ENCODE results near the gene ANO10. TPM values are rescaled to one million over a fixed set of nuclear protein-coding genes. Genes with fewer than 3 reads are reported as not detected.

ANO10 gene
- total and polyA plus RNA-seq, 2 of the 8 experiments (the other 6 are each of a cell fraction or from before 2014, with no cell fraction given): 38.0 to 53.2 TPM

- TF ChIP-seq EZH2 (IDR thresholded peaks at IDR 0.05; ENCODE audit: low read depth, low read length, severe bottlenecking) (no peak), KDM4A (IDR thresholded peaks at IDR 0.05; ENCODE audit: low read depth, low read length, severe bottlenecking) (no peak), CHD1 (IDR thresholded peaks at IDR 0.05; ENCODE audit: low read depth, low read length) (no peak), JUN (IDR thresholded peaks at IDR 0.05; ENCODE audit: low read depth, low read length) (no peak), BACH1 (IDR thresholded peaks at IDR 0.05; ENCODE audit: low read length) (no peak)
Measured at GRCh38 chr3:43609406-43609805, 12.4 kb downstream of the ANO10 start.

More at GRCh38 chr3:43609406-43609805, 12.4 kb downstream of the ANO10 start:
- Histone ChIP-seq H2BK12ac (ENCODE audit: low read depth, low read length) (no peak overlapping the region), H3K9me3 (ENCODE audit: insufficient read depth in 2 of 2, low read depth in 1 of 2, low read length in 1 of 2) (no peaks in the 10 kb centered on the region), H3K79me2 (ENCODE audit: control insufficient read depth in 1 of 2, insufficient read depth in 2 of 2, low read length in 2 of 2) (peaks cover 0 to 66% of the 10 kb centered on the region in 2 experiments; a peak in 3 of 4 replicates), H3K4me2 (ENCODE audit: insufficient read depth in 1 of 2, low read depth in 2 of 2, low read length in 2 of 2) (no peak overlapping the region), H2BK5ac (ENCODE audit: low read depth, low read length) (no peak overlapping the region), H2BK120ac (replicated peaks; ENCODE audit: low read depth, low read length) (no peak overlapping the region), H3K27me3 (replicated peaks in 1 of 4; ENCODE audit: control insufficient read depth in 3 of 4, extremely low read depth in 1 of 4, insufficient read depth in 3 of 4, low read length in 3 of 4) (no peaks in the 10 kb centered on the region), H3K23ac (ENCODE audit: insufficient read length) (no peak overlapping the region), H4K5ac (ENCODE audit: insufficient read length, low read depth, low read length) (no peak overlapping the region), H3K23me2 (ENCODE audit: low read depth, low read length) (no peaks in the 10 kb centered on the region), H2BK20ac (ENCODE audit: low read length) (no peak overlapping the region), H3K4ac (replicated peaks; ENCODE audit: insufficient read length, low read depth, low read length) (no peak overlapping the region), H3K9ac (replicated peaks in 1 of 4; ENCODE audit: extremely low read depth in 1 of 4, low read depth in 3 of 4, low read length in 3 of 4) (no peak overlapping the region), H2BK15ac (ENCODE audit: low read length) (no peak overlapping the region), H4K8ac (ENCODE audit: extremely low read depth, insufficient read depth, low read length) (no peak overlapping the region), H4K20me1 (replicated peaks in 1 of 2; ENCODE audit: control insufficient read depth in 1 of 2, insufficient read depth in 2 of 2, low read length in 2 of 2) (peaks cover 0 to 2% of the 10 kb centered on the region in 2 experiments), H3K27ac (ENCODE audit: low read depth, low read length) (no peak overlapping the region), H3K36me3 (ENCODE audit: control insufficient read depth in 2 of 4, insufficient read depth in 4 of 4, low read length in 3 of 4) (peaks cover 0 to 4% (median 0%) of the 10 kb centered on the region in 4 experiments; a peak in 1 of 8 replicates), H2AFZ (ENCODE audit: low read length) (no peak overlapping the region), H3K79me1 (ENCODE audit: low read depth, low read length) (no peaks in the 10 kb centered on the region), H3K4me1 (replicated peaks in 1 of 4; ENCODE audit: control insufficient read depth in 3 of 4, insufficient read depth in 4 of 4, low read length in 3 of 4) (peaks cover 0 to 2% (median 0%) of the 10 kb centered on the region in 4 experiments; a peak in 1 of 7 replicates), H3K4me3 (ENCODE audit: extremely low read depth in 1 of 4, insufficient read depth in 2 of 4, low read depth in 3 of 4, low read length in 4 of 4) (no peak overlapping the region), H3K14ac (ENCODE audit: insufficient read length) (no peak overlapping the region), H4K91ac (replicated peaks; ENCODE audit: insufficient read length, low read length) (no peak overlapping the region), H3K18ac (ENCODE audit: extremely low read depth, low read length) (no peak overlapping the region), H3K56ac (replicated peaks; ENCODE audit: insufficient read length, low read depth, low read length) (no peak overlapping the region), H2AK5ac (ENCODE audit: low read depth, low read length) (no peak overlapping the region)
- no peak for DNase-seq (ENCODE audit: low read depth in 1 of 2, low spot score in 2 of 2)
- FAIRE-seq: no peak
- 96% methylated on average over 1 of the region's 1 CpG; no CpG with 5 or more reads in 1 of the 2 experiments for WGBS, 2 experiments (ENCODE audit: extremely low coverage in 1 of 2, insufficient coverage in 1 of 2, insufficient read length in 1 of 2, insufficient replicate concordance in 2 of 2, low coverage in 1 of 2, low lambda C conversion rate in 2 of 2, missing lambda C conversion rate in 1 of 2)
- ChIA-PET CTCF (ENCODE audit: partially characterized antibody) (interaction anchor here (1.6 kb wide), 1 partner anchor 50 kb away, joined by 5 read pairs; no protein-coding TSS in a partner anchor), POLR2A (ENCODE audit: partially characterized antibody) (no interaction called here)

All from H1 (cell line).